H9 (cell line): Measurements from ENCODE around the gene AXL. TPM values are rescaled to one million over a fixed set of nuclear protein-coding genes. Genes with fewer than 3 reads are reported as not detected.
A peak's percentile ranks its signal among the peaks of the same experiment; 100 is the strongest.

ENCODE experiments used
- DNase-seq: peaks from one replicate; pipeline ENCODE4 v3.0.0-alpha.2; 2017
- H2AFZ ChIP-seq: one replicate; pipeline ENCODE4 v1.6.1; 2013; ENCODE audit warnings: mild to moderate bottlenecking, low read length, control low read depth, moderate library complexity
- H2AK5ac ChIP-seq: 2 replicates; pipeline ENCODE4 v1.6.1; 2013; ENCODE audit warnings: low read length, control low read depth, mixed read lengths; ENCODE audit not compliant: insufficient read length
- H2BK120ac ChIP-seq: one replicate; pipeline ENCODE4 v1.6.1; 2013; ENCODE audit warnings: low read depth, mild to moderate bottlenecking, low read length, control low read depth, inconsistent platforms; ENCODE audit not compliant: poor library complexity, severe bottlenecking
- H2BK12ac ChIP-seq: 2 replicates; pipeline ENCODE4 v1.6.1; 2013; ENCODE audit warnings: low read length, control low read depth, mixed read lengths, low read depth; ENCODE audit not compliant: insufficient read length
- H2BK15ac ChIP-seq: 2 replicates; pipeline ENCODE4 v1.6.1; 2013; ENCODE audit warnings: low read depth, low read length, control low read depth
- H2BK20ac ChIP-seq: one replicate; pipeline ENCODE4 v1.6.1; 2013; ENCODE audit warnings: low read depth, mild to moderate bottlenecking, low read length, control low read depth, inconsistent platforms; ENCODE audit not compliant: poor library complexity, severe bottlenecking
- H2BK5ac ChIP-seq: 2 replicates; pipeline ENCODE4 v1.6.1; 2013; ENCODE audit warnings: low read length, control low read depth, mixed read lengths; ENCODE audit not compliant: insufficient read length
- H3K14ac ChIP-seq: 2 replicates; pipeline ENCODE4 v1.6.1; 2013; ENCODE audit warnings: low read length, control low read depth; ENCODE audit not compliant: insufficient read depth
- H3K18ac ChIP-seq: 2 replicates; pipeline ENCODE4 v1.6.1; 2013; ENCODE audit warnings: low read depth, mild to moderate bottlenecking, mixed read lengths, low read length, control low read depth; ENCODE audit not compliant: insufficient read length
- H3K23ac ChIP-seq: 2 replicates; pipeline ENCODE4 v1.6.1; 2013; ENCODE audit warnings: low read length, control low read depth, mixed read lengths, low read depth; ENCODE audit not compliant: insufficient read length
- H3K23me2 ChIP-seq: 2 replicates; pipeline ENCODE4 v1.6.1; 2013; ENCODE audit warnings: low read depth, mild to moderate bottlenecking, mixed read lengths, low read length, control low read depth; ENCODE audit not compliant: insufficient read length, poor library complexity, severe bottlenecking
- H3K27ac ChIP-seq: 2 replicates; pipeline ENCODE4 v1.5.1; 2013; ENCODE audit warnings: low read length, control low read depth, mixed read lengths, low read depth; ENCODE audit not compliant: insufficient read length
- H3K27me3 ChIP-seq: 2 replicates; pipeline ENCODE4 v1.6.1; 2013; ENCODE audit warnings: low read length, control low read depth, inconsistent platforms; ENCODE audit not compliant: insufficient read depth
- H3K4ac ChIP-seq: 2 replicates; pipeline ENCODE4 v1.6.1; 2013; ENCODE audit warnings: low read depth, mild to moderate bottlenecking, control low read depth, inconsistent platforms, low read length, moderate library complexity
- H3K4me1 ChIP-seq: 2 replicates; pipeline ENCODE4 v1.6.1; 2013; ENCODE audit warnings: low read length, control low read depth, inconsistent platforms; ENCODE audit not compliant: insufficient read depth
- H3K4me2 ChIP-seq: 2 replicates; pipeline ENCODE4 v1.6.1; 2013; ENCODE audit warnings: low read length, control low read depth, mixed read lengths; ENCODE audit not compliant: insufficient read length, insufficient read depth
- H3K56ac ChIP-seq: 2 replicates; pipeline ENCODE4 v1.6.1; 2013; ENCODE audit warnings: low read depth, mild to moderate bottlenecking, mixed read lengths, low read length, control low read depth; ENCODE audit not compliant: insufficient read length
- H3K79me1 ChIP-seq: 2 replicates; pipeline ENCODE4 v1.6.1; 2013; ENCODE audit warnings: low read depth, mild to moderate bottlenecking, moderate library complexity, low read length, control low read depth, inconsistent platforms; ENCODE audit not compliant: insufficient read depth, poor library complexity, severe bottlenecking
- H3K79me2 ChIP-seq: 2 replicates; pipeline ENCODE4 v1.6.1; 2013; ENCODE audit warnings: low read length, control low read depth, inconsistent platforms; ENCODE audit not compliant: insufficient read depth
- H3K9ac ChIP-seq: 2 replicates; pipeline ENCODE4 v1.6.1; 2013; ENCODE audit warnings: low read length, control low read depth, mixed read lengths; ENCODE audit not compliant: insufficient read length; ENCODE audit errors: extremely low read depth
- H3K9me3 ChIP-seq: one replicate; pipeline ENCODE4 v1.6.1; 2013; ENCODE audit warnings: low read depth, low read length, inconsistent platforms; ENCODE audit not compliant: control insufficient read depth
- H3T11ph ChIP-seq: one replicate; pipeline ENCODE4 v1.6.1; 2013; ENCODE audit warnings: mild to moderate bottlenecking, low read length, control low read depth, inconsistent platforms
- H4K20me1 ChIP-seq: one replicate; pipeline ENCODE4 v1.6.1; 2013; ENCODE audit not compliant: control insufficient read depth, insufficient read length, insufficient read depth
- H4K5ac ChIP-seq: 2 replicates; pipeline ENCODE4 v1.6.1; 2013; ENCODE audit warnings: low read depth, mild to moderate bottlenecking, mixed read lengths, low read length, control low read depth; ENCODE audit not compliant: insufficient read length
- H4K8ac ChIP-seq: replicated peaks from 2 replicates; pipeline ENCODE4 v1.6.1; 2013; ENCODE audit warnings: low read length, control low read depth, mixed read lengths, low read depth; ENCODE audit not compliant: insufficient read length
- H4K91ac ChIP-seq: 2 replicates; pipeline ENCODE4 v1.6.1; 2013; ENCODE audit warnings: low read depth, mild to moderate bottlenecking, moderate library complexity, mixed read lengths, low read length, control low read depth; ENCODE audit not compliant: insufficient read length
- H3K27ac Mint-ChIP-seq, 3 experiments: 2 replicates in 2 of 3; 3 replicates in 1 of 3; pipeline ENCODE4 v1.8.0; 2020 to 2021; ENCODE audit warnings: mixed read lengths in 3 of 3, mild to moderate bottlenecking in 1 of 3, moderate library complexity in 1 of 3
- H3K27me3 Mint-ChIP-seq: 2 replicates; pipeline ENCODE4 v1.8.0; 2021; ENCODE audit warnings: low read depth, mild to moderate bottlenecking, moderate library complexity, mixed read lengths
- H3K36me3 Mint-ChIP-seq, 3 experiments: 2 replicates in 2 of 3; 3 replicates in 1 of 3; pipeline ENCODE4 v1.8.0; 2020 to 2021; ENCODE audit warnings: low read depth in 3 of 3, mixed read lengths in 3 of 3; ENCODE audit not compliant: insufficient read depth in 1 of 3
- H3K4me1 Mint-ChIP-seq, 2 experiments: 2 replicates each; pipeline ENCODE4 v1.8.0; 2020; ENCODE audit warnings: mixed read lengths in 2 of 2
- H3K4me3 Mint-ChIP-seq, 2 experiments: 2 replicates in 1 of 2; 3 replicates in 1 of 2; pipeline ENCODE4 v1.8.0; 2020 to 2021; ENCODE audit warnings: mild to moderate bottlenecking in 2 of 2, mixed read lengths in 2 of 2, moderate library complexity in 1 of 2
- H3K9me3 Mint-ChIP-seq, 2 experiments: 2 replicates in 1 of 2; 3 replicates in 1 of 2; pipeline ENCODE4 v1.8.0; 2020; ENCODE audit warnings: mild to moderate bottlenecking in 2 of 2, mixed read lengths in 2 of 2, moderate library complexity in 1 of 2
- CTCF ChIP-seq: fragments of 200-600 bp; sonication (generic); conservative IDR thresholded peaks from 3 replicates; pipeline ENCODE4 v1.8.0; 2021; ENCODE audit warnings: antibody characterized with exemption, mild to moderate bottlenecking
- WGBS: extraction: QIAGEN DNeasy Blood & Tissue Kit; methylation state at CpG from one replicate; pipeline ENCODE4 v1.1.7; 2013; ENCODE audit warnings: missing lambda C conversion rate, low lambda C conversion rate, mixed read lengths; ENCODE audit not compliant: insufficient read length; ENCODE audit errors: extremely low coverage; 5-methylcytosine and 5-hydroxymethylcytosine counted together
- total RNA-seq: library from RNA; stranded (reverse); gene quantifications from 2 replicates; pipeline ENCODE4 v1.2.1, GENCODE V29; 2021

The AXL gene
- total RNA-seq, 1 experiment from 2014 or later: 29.4 TPM

DNA sequence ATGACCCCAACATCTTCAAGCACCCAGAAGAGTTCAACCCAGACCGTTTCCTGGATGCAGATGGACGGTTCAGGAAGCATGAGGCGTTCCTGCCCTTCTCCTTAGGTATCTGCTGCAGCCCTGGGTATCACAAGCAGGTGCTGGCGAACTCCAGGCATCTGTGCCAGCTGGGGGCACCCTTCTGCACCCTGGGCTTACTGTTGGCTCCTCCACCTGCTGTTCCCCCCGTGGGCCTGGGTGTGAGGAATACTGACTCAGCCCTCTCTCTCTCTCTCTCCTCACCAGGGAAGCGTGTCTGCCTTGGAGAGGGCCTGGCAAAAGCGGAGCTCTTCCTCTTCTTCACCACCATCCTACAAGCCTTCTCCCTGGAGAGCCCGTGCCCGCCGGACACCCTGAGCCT lies 13.0 kb upstream of the AXL start:
- H4K91ac ChIP-seq: no peak overlapping the region
- Mint-ChIP-seq H3K27ac (peak overlapping the region in 1 of 3 experiments; percentile 96; a peak in 3 of 7 replicates), H3K9me3 (no peaks in the 10 kb centered on the region), H3K4me1 (peaks cover 5 to 15% of the 10 kb centered on the region in 2 experiments), H3K36me3 (peaks cover 46 to 68% (median 66%) of the 10 kb centered on the region in 3 experiments), H3K4me3 (no peak overlapping the region; a peak in 1 of 5 replicates), H3K27me3 (no peaks in the 10 kb centered on the region)
- H4K8ac ChIP-seq: no peak overlapping the region
- H3K56ac ChIP-seq: no peak overlapping the region
- no peak overlapping the region for H3K27ac ChIP-seq
- no peak overlapping the region for H4K5ac ChIP-seq
- no CpG with 5 or more reads among the region's 10 CpGs for WGBS
- no peak overlapping the region for H3K4me2 ChIP-seq
- no peak overlapping the region for H3K9ac ChIP-seq
- H2AK5ac ChIP-seq: no peak overlapping the region
- no peak overlapping the region for H3K14ac ChIP-seq
- H3T11ph ChIP-seq: no peak overlapping the region
- no peak overlapping the region for H2BK15ac ChIP-seq
- H3K27me3 ChIP-seq: no peaks in the 10 kb centered on the region
- H3K23ac ChIP-seq: no peak overlapping the region
- no peak overlapping the region for H2AFZ ChIP-seq
- no peaks in the 10 kb centered on the region for H3K4me1 ChIP-seq
- no peak overlapping the region for H2BK5ac ChIP-seq
- no peak for TF ChIP-seq CTCF
- H3K79me2 ChIP-seq: no peaks in the 10 kb centered on the region
- H3K79me1 ChIP-seq: no peaks in the 10 kb centered on the region
- DNase-seq: no peak
- no peak overlapping the region for H2BK12ac ChIP-seq
- no peak overlapping the region for H3K4ac ChIP-seq
- no peaks in the 10 kb centered on the region for H4K20me1 ChIP-seq
- H2BK20ac ChIP-seq: no peak overlapping the region
- no peaks in the 10 kb centered on the region for H3K23me2 ChIP-seq
- no peak overlapping the region for H3K18ac ChIP-seq
- H3K9me3 ChIP-seq: no peaks in the 10 kb centered on the region
- H2BK120ac ChIP-seq: no peak overlapping the region
